Left ventricle myocardium inferior (tissue), 1 donor: Measurements from ENCODE around the gene COL15A1. TPM values are rescaled to one million over a fixed set of nuclear protein-coding genes. Genes with fewer than 3 reads are reported as not detected.
A peak's percentile ranks its signal among the peaks of the same experiment; 100 is the strongest.

Source experiments
- DNase-seq: peaks from one replicate; pipeline ENCODE4 v3.0.0-alpha.2; 2020
- H3K27ac ChIP-seq: fragments of 200-600 bp; replicated peaks from 2 replicates; pipeline ENCODE4 v1.8.0; 2021
- H3K27me3 ChIP-seq: fragments of 200-600 bp; 2 replicates; pipeline ENCODE4 v1.8.0; 2021; ENCODE audit warnings: low read depth
- H3K36me3 ChIP-seq: fragments of 200-600 bp; 2 replicates; pipeline ENCODE4 v1.8.0; 2021
- H3K4me1 ChIP-seq: fragments of 200-600 bp; 2 replicates; pipeline ENCODE4 v1.8.0; 2021
- H3K4me3 ChIP-seq: fragments of 200-600 bp; 2 replicates; pipeline ENCODE4 v1.8.0; 2021; ENCODE audit warnings: mild to moderate bottlenecking, moderate library complexity
- H3K9me3 ChIP-seq: fragments of 200-600 bp; replicated peaks from 2 replicates; pipeline ENCODE4 v1.8.0; 2021
- intact Hi-C: fragments of 100-400 bp; cut with micrococcal nuclease; formaldehyde crosslinking; loops from one replicate; pipeline ENCODE4 v1.11.0; 2022
- total RNA-seq: library from RNA; stranded (reverse); fragmentation: NEBNext Ultra II Directional; extraction: Animal tissue kit (Norgen Biotek cat#: 25700); gene quantifications from one replicate; pipeline ENCODE4 v1.2.1, GENCODE V29; 2021
- TF ChIP-seq, protein P1 (sequence below): fragments of 200-600 bp; IDR thresholded peaks from 2 replicates; pipeline ENCODE4 v1.8.0; 2021; ENCODE audit warnings: antibody characterized with exemption, mild to moderate bottlenecking, borderline replicate concordance
- donor health status: DM: no; HTN: yes; CAD: no; lungs with severe emphysema.

The COL15A1 gene
- total RNA-seq, 1 donor from 2014 or later: 45.4 TPM

DNA sequence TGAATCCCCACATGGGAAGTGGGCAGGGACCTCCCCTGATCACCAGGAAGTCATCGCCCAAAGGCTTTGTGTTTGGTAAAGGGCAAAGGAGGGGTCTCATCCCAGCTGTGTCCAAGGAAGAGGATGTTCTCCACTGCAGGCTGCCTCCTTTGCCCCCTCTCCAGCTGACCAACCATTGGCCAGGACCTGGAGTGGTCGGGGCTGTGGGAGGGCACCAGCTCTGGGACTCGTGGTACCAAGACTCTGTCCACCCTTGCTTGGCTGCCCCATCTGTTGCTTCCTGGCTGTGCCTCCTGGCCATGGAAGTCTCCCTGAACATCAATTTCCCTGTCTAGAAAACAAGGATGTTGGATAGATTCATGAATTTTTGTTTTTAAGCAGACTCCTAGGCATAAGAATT lies 34.1 kb downstream of the COL15A1 start:
- Histone ChIP-seq H3K9me3 (no peaks in the 10 kb centered on the region), H3K4me3 (no peak overlapping the region), H3K27me3 (no peaks in the 10 kb centered on the region), H3K36me3 (no peaks in the 10 kb centered on the region), H3K4me1 (peaks cover 79% of the 10 kb centered on the region), H3K27ac (peak overlapping the region; percentile 86)
- intact Hi-C loops: loop anchor here (10.0 kb wide), 1 partner anchor 113 kb away; no protein-coding TSS in a partner anchor
- TF ChIP-seq, protein P1, sequence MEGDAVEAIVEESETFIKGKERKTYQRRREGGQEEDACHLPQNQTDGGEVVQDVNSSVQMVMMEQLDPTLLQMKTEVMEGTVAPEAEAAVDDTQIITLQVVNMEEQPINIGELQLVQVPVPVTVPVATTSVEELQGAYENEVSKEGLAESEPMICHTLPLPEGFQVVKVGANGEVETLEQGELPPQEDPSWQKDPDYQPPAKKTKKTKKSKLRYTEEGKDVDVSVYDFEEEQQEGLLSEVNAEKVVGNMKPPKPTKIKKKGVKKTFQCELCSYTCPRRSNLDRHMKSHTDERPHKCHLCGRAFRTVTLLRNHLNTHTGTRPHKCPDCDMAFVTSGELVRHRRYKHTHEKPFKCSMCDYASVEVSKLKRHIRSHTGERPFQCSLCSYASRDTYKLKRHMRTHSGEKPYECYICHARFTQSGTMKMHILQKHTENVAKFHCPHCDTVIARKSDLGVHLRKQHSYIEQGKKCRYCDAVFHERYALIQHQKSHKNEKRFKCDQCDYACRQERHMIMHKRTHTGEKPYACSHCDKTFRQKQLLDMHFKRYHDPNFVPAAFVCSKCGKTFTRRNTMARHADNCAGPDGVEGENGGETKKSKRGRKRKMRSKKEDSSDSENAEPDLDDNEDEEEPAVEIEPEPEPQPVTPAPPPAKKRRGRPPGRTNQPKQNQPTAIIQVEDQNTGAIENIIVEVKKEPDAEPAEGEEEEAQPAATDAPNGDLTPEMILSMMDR: no peak
- no peak for DNase-seq

DNA sequence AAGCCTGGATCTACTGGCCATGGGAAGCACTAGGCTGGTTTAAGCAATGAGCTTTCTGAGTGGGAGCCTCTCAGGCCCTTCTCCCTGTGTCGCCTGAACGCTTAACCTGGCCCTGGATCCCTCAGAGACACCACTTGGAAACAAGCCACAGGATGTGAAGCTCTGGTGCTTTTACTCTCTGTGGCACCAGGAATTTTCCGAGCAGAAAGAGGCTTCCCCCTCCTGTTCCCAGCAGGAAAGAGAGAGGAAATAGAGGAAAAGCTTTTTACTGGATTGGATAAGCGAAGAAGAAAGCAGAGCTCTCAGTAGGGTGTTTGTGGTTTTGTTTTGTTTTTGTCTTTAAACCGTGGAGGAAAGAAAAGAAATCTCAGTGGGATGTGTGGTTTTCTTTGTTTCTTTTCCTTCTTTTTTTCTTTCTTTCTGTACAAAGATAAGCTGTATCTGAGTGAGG lies 34.5 kb downstream of the COL15A1 start:
- Histone ChIP-seq H3K27ac (peak overlapping the region; percentile 86), H3K4me3 (no peak overlapping the region), H3K27me3 (no peaks in the 10 kb centered on the region), H3K9me3 (no peaks in the 10 kb centered on the region), H3K4me1 (peaks cover 79% of the 10 kb centered on the region), H3K36me3 (no peaks in the 10 kb centered on the region)
- TF ChIP-seq, protein P1: no peak
- intact Hi-C loops: loop anchor here (10.0 kb wide), 1 partner anchor 113 kb away; no protein-coding TSS in a partner anchor
- no peak for DNase-seq

DNA sequence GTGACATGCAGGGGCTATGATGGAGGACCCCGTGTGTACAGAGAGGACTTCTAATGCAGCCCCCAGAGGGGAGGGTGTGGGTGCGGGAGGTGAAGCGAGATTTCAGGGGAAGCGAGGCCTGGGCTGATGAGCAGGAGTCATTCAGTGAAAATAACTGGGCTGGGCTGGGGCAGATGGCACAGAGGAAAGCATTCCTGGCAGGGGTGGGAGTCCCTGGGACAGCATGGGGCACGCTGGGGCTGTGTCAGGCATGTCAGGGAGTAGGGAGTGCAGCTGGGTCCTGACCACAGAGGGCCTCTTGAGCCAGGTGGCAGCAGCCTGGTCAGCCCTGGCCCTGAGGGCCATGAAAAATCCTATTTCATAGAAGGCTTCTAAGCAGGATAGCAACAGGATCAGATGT lies 36.6 kb downstream of the COL15A1 start:
- H3K9me3 ChIP-seq: no peaks in the 10 kb centered on the region
- no peak overlapping the region for H3K4me3 ChIP-seq
- intact Hi-C loops: no loop called here
- DNase-seq: no peak
- H3K27ac ChIP-seq: peak overlapping the region; percentile 86
- TF ChIP-seq, protein P1: no peak
- no peaks in the 10 kb centered on the region for H3K27me3 ChIP-seq
- H3K36me3 ChIP-seq: no peaks in the 10 kb centered on the region
- peaks cover 71% of the 10 kb centered on the region for H3K4me1 ChIP-seq

DNA sequence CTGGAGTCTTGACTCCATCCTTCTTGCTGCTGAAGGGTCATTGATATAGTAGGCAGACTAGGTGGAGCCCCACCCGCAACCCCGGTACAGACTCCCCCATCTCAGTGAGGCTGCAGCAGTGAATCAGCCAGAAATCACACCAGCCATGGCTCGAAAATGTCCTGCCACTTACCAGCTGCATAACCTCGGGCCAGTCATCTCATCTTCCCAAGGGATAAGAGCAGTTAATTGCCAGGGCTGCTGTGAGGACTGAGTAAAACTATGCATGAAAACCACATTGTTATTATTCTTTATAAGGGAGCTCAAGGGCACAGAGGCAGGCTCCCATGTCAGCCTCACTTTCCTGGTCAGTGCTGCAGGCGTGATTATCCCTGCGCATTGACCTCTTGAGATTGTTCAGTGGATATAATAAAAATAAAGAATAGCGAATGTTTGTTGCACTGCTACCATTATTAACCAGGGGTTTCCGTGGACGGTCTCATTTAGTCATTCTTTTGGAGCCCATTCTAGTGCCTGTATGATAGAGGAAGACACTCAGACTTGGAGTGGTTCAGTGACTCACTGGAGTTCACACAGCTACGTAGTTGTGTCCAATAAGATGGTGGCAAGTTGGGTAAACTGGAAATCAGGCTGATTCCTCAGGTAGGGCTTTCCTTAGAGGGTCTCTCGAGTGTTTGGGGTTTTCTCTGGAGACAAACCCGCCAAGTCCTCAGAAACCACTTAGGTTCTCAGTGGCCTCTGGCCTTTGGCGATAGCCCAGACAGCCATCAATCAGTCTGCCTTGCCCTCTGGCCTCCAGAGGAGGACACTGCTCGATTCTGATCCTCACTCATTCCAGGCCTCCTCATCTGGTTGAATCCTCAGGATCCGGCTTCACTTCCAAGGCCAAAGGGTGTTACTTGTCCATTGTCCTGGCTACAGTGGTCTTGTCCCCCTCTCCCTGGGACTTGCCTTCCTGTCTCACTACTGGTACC lies 39.9 kb downstream of the COL15A1 start:
- Histone ChIP-seq H3K27me3 (no peaks in the 10 kb centered on the region), H3K4me1 (peaks cover 71% of the 10 kb centered on the region), H3K27ac (peak overlapping the region; percentile 41), H3K9me3 (no peaks in the 10 kb centered on the region), H3K36me3 (peaks cover 6% of the 10 kb centered on the region), H3K4me3 (no peak overlapping the region)
- TF ChIP-seq, protein P1: no peak
- no peak for DNase-seq
- intact Hi-C loops: no loop called here

DNA sequence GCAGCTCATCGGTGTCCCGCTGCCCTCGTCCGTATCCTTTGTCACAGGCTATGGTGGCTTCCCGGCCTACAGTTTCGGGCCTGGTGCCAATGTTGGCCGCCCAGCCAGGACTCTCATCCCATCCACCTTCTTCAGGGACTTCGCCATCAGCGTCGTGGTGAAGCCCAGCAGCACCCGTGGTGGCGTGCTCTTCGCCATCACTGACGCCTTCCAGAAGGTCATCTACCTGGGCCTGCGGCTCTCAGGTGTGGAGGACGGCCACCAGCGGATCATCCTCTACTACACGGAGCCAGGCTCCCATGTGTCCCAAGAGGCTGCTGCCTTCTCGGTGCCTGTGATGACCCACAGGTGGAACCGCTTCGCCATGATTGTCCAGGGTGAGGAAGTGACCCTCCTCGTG lies 41.9 kb downstream of the COL15A1 start:
- Histone ChIP-seq H3K4me1 (peaks cover 72% of the 10 kb centered on the region), H3K9me3 (no peaks in the 10 kb centered on the region), H3K27me3 (no peaks in the 10 kb centered on the region), H3K27ac (peak overlapping the region; percentile 79), H3K4me3 (no peak overlapping the region), H3K36me3 (peaks cover 6% of the 10 kb centered on the region)
- DNase-seq: no peak
- intact Hi-C loops: no loop called here
- TF ChIP-seq, protein P1: no peak
